H1 (cell line): ENCODE measurements around the gene IST1. TPM values are rescaled to one million over a fixed set of nuclear protein-coding genes. Genes with fewer than 3 reads are reported as not detected.

Experiments
- CTCF ChIA-PET: fragments of 300-600 bp; sonication (Branson Sonifier 250); formaldehyde crosslinking; loops from one replicate; lab custom pipeline; 2021; ENCODE audit not compliant: partially characterized antibody; lab: Charles Lee
- POLR2A ChIA-PET: fragments of 300-600 bp; sonication (Branson Sonifier 250); formaldehyde crosslinking; loops from one replicate; lab custom pipeline; 2021; ENCODE audit warnings: inconsistent platforms; ENCODE audit not compliant: partially characterized antibody; lab: Charles Lee
- DNase-seq, 2 experiments: peaks; one replicate each; pipeline versions ENCODE4 v3.0.0 to v3.0.0-alpha.2; 2010 to 2022; ENCODE audit warnings: low spot score in 2 of 2, low read depth in 1 of 2, mixed read lengths in 1 of 2
- FAIRE-seq: peaks from 2 replicates; lab custom pipeline; 2011; peaks lifted over from hg19 to GRCh38; lab: Jason Lieb, UNC
- H2AFZ ChIP-seq: 2 replicates; pipeline ENCODE4 v1.8.1; 2012; ENCODE audit warnings: low read length, inconsistent platforms
- H2AK5ac ChIP-seq: 2 replicates; pipeline ENCODE4 v1.6.1; 2013; ENCODE audit warnings: low read depth, low read length
- H2BK120ac ChIP-seq: replicated peaks from 2 replicates; pipeline ENCODE3; 2013; ENCODE audit warnings: low read depth, low read length, inconsistent platforms
- H2BK12ac ChIP-seq: 2 replicates; pipeline ENCODE4 v1.6.1; 2013; ENCODE audit warnings: low read depth, low read length
- H2BK15ac ChIP-seq: 2 replicates; pipeline ENCODE4 v1.6.1; 2013; ENCODE audit warnings: low read length
- H2BK20ac ChIP-seq: 2 replicates; pipeline ENCODE4 v1.6.1; 2013; ENCODE audit warnings: low read length
- H2BK5ac ChIP-seq: 2 replicates; pipeline ENCODE4 v1.6.1; 2013; ENCODE audit warnings: low read depth, low read length
- H3K14ac ChIP-seq: 2 replicates; pipeline ENCODE4 v1.6.1; 2013; ENCODE audit warnings: inconsistent platforms; ENCODE audit not compliant: insufficient read length
- H3K18ac ChIP-seq: 2 replicates; pipeline ENCODE4 v1.6.1; 2013; ENCODE audit warnings: low read length; ENCODE audit errors: extremely low read depth
- H3K23ac ChIP-seq: 2 replicates; pipeline ENCODE4 v1.6.1; 2013; ENCODE audit warnings: inconsistent platforms; ENCODE audit not compliant: insufficient read length
- H3K23me2 ChIP-seq: 2 replicates; pipeline ENCODE4 v1.6.1; 2013; ENCODE audit warnings: low read depth, low read length
- H3K27ac ChIP-seq: 2 replicates; pipeline ENCODE4 v1.6.1; 2011; ENCODE audit warnings: low read depth, low read length, inconsistent platforms
- H3K27me3 ChIP-seq, 4 experiments: replicated peaks in 1 of 4; 1 replicate in 1 of 4; 2 replicates in 3 of 4; pipeline versions ENCODE4 v1.6.1 to v1.8.1; 2011 to 2013; ENCODE audit warnings: low read length in 3 of 4, mild to moderate bottlenecking in 3 of 4, inconsistent platforms in 2 of 4, mixed read lengths in 2 of 4, moderate library complexity in 1 of 4; ENCODE audit not compliant: control insufficient read depth in 3 of 4, insufficient read depth in 3 of 4; ENCODE audit errors: extremely low read depth in 1 of 4
- H3K36me3 ChIP-seq, 4 experiments: 2 replicates each; pipeline versions ENCODE4 v1.6.1 to v1.8.1; 2011 to 2013; ENCODE audit warnings: mild to moderate bottlenecking in 4 of 4, low read length in 3 of 4, moderate library complexity in 2 of 4, control low read depth in 1 of 4, inconsistent platforms in 1 of 4; ENCODE audit not compliant: insufficient read depth in 4 of 4, control insufficient read depth in 2 of 4
- H3K4ac ChIP-seq: replicated peaks from 2 replicates; pipeline ENCODE3; 2013; ENCODE audit warnings: low read length, low read depth, mixed read lengths, inconsistent platforms; ENCODE audit not compliant: insufficient read length
- H3K4me1 ChIP-seq, 4 experiments: replicated peaks in 1 of 4; 1 replicate in 1 of 4; 2 replicates in 3 of 4; pipeline versions ENCODE4 v1.6.1 to v1.8.1; 2011 to 2013; ENCODE audit warnings: low read length in 3 of 4, inconsistent platforms in 2 of 4, mixed read lengths in 1 of 4; ENCODE audit not compliant: insufficient read depth in 4 of 4, control insufficient read depth in 3 of 4
- H3K4me2 ChIP-seq, 2 experiments: 2 replicates each; pipeline versions ENCODE4 v1.6.1 to v1.8.1; 2011 to 2013; ENCODE audit warnings: low read depth in 2 of 2, low read length in 2 of 2, control low read depth in 1 of 2, inconsistent platforms in 1 of 2, mild to moderate bottlenecking in 1 of 2; ENCODE audit not compliant: insufficient read depth in 1 of 2
- H3K4me3 ChIP-seq, 4 experiments: fragments of 200-600, 300-600 bp in 1 of 4; sonication (generic), shearing (Covaris generic), sonication (Bioruptor Twin) in 1 of 4; 2 replicates each; pipeline versions ENCODE4 v1.5.1 to v1.8.1; 2011 to 2016; ENCODE audit warnings: low read length in 4 of 4, low read depth in 3 of 4, control low read depth in 2 of 4, inconsistent platforms in 2 of 4, mild to moderate bottlenecking in 2 of 4, mixed read lengths in 1 of 4, moderate library complexity in 1 of 4; ENCODE audit not compliant: insufficient read depth in 2 of 4; ENCODE audit errors: extremely low read depth in 1 of 4
- H3K56ac ChIP-seq: replicated peaks from 2 replicates; pipeline ENCODE3; 2013; ENCODE audit warnings: low read depth, mild to moderate bottlenecking, mixed read lengths, low read length, inconsistent platforms; ENCODE audit not compliant: insufficient read length
- H3K79me1 ChIP-seq: 2 replicates; pipeline ENCODE4 v1.6.1; 2013; ENCODE audit warnings: low read depth, low read length, control low read depth
- H3K79me2 ChIP-seq, 2 experiments: 2 replicates each; pipeline versions ENCODE4 v1.6.1 to v1.8.1; 2012 to 2013; ENCODE audit warnings: low read length in 2 of 2, mild to moderate bottlenecking in 2 of 2, inconsistent platforms in 1 of 2; ENCODE audit not compliant: insufficient read depth in 2 of 2, control insufficient read depth in 1 of 2
- H3K9ac ChIP-seq, 4 experiments: replicated peaks in 1 of 4; 1 replicate in 1 of 4; 2 replicates in 3 of 4; pipeline versions ENCODE4 v1.6.1 to v1.8.1; 2011 to 2013; ENCODE audit warnings: low read depth in 3 of 4, low read length in 3 of 4, control low read depth in 2 of 4, mild to moderate bottlenecking in 2 of 4, moderate library complexity in 2 of 4, inconsistent platforms in 1 of 4; ENCODE audit errors: extremely low read depth in 1 of 4
- H3K9me3 ChIP-seq, 2 experiments: 2 replicates each; pipeline versions ENCODE4 v1.6.1 to v1.8.1; 2012 to 2013; ENCODE audit warnings: mild to moderate bottlenecking in 2 of 2, moderate library complexity in 2 of 2, control low read depth in 1 of 2, inconsistent platforms in 1 of 2, low read depth in 1 of 2, low read length in 1 of 2, mixed read lengths in 1 of 2; ENCODE audit not compliant: insufficient read depth in 2 of 2
- H4K20me1 ChIP-seq, 2 experiments: replicated peaks in 1 of 2; 2 replicates each; pipeline versions ENCODE3 to v1.8.1; 2011 to 2013; ENCODE audit warnings: inconsistent platforms in 2 of 2, low read length in 2 of 2, mild to moderate bottlenecking in 1 of 2; ENCODE audit not compliant: insufficient read depth in 2 of 2, control insufficient read depth in 1 of 2
- H4K5ac ChIP-seq: 2 replicates; pipeline ENCODE4 v1.6.1; 2013; ENCODE audit warnings: low read length, low read depth, mixed read lengths, inconsistent platforms; ENCODE audit not compliant: insufficient read length
- H4K8ac ChIP-seq: 2 replicates; pipeline ENCODE4 v1.8.0; 2013; ENCODE audit warnings: mild to moderate bottlenecking, moderate library complexity, low read length, inconsistent platforms; ENCODE audit not compliant: insufficient read depth; ENCODE audit errors: extremely low read depth
- H4K91ac ChIP-seq: replicated peaks from 2 replicates; pipeline ENCODE3; 2013; ENCODE audit warnings: low read length, mixed read lengths, inconsistent platforms; ENCODE audit not compliant: insufficient read length
- BCL11A ChIP-seq, 2 experiments: IDR thresholded peaks; one replicate each; pipeline ENCODE4 v1.6.1; 2011; ENCODE audit warnings: low read depth in 2 of 2, low read length in 2 of 2, mild to moderate bottlenecking in 2 of 2
- BRCA1 ChIP-seq: IDR thresholded peaks from 2 replicates; pipeline ENCODE4 v1.6.1; 2012; ENCODE audit warnings: low read depth, low read length, improper control_type of control experiment
- CBX5 ChIP-seq: fragments of 300-800, 300-1000 bp; sonication (generic); IDR thresholded peaks from 2 replicates; pipeline ENCODE4 v1.7.1; 2016; ENCODE audit warnings: antibody characterized with exemption, low read length, low read depth
- CBX8 ChIP-seq: fragments of 300-800, 300-1000 bp; sonication (generic); IDR thresholded peaks from 2 replicates; pipeline ENCODE4 v1.7.1; 2016; ENCODE audit warnings: low read depth, low read length, borderline replicate concordance
- CTCF ChIP-seq, 3 experiments: IDR thresholded peaks; 1 replicate in 2 of 3; 2 replicates in 1 of 3; pipeline versions ENCODE4 v1.5.1 to v1.6.1; 2011; ENCODE audit warnings: low read length in 3 of 3, mild to moderate bottlenecking in 3 of 3, inconsistent platforms in 2 of 3, low read depth in 1 of 3, moderate library complexity in 1 of 3; ENCODE audit not compliant: insufficient read depth in 1 of 3; ENCODE audit errors: control extremely low read depth in 1 of 3
- FOSL1 ChIP-seq: IDR thresholded peaks from 2 replicates; pipeline ENCODE4 v1.6.1; 2011; ENCODE audit warnings: mild to moderate bottlenecking, low read depth, low read length, moderate library complexity; ENCODE audit not compliant: insufficient read depth
- NANOG ChIP-seq: IDR thresholded peaks from 2 replicates; pipeline ENCODE4 v1.6.1; 2011; ENCODE audit warnings: low read length, low read depth, mild to moderate bottlenecking, inconsistent platforms; ENCODE audit not compliant: insufficient read depth, poor library complexity, severe bottlenecking
- RBBP5 ChIP-seq: IDR thresholded peaks from 2 replicates; pipeline ENCODE4 v1.7.1; 2012; ENCODE audit warnings: low read depth, mild to moderate bottlenecking, inconsistent platforms, low read length, moderate library complexity, borderline replicate concordance
- SP2 ChIP-seq: IDR thresholded peaks from 2 replicates; pipeline ENCODE4 v1.6.1; 2012; ENCODE audit warnings: mild to moderate bottlenecking, low read length, inconsistent platforms
- TAF7 ChIP-seq: optimal IDR thresholded peaks from 2 replicates; pipeline ENCODE3; 2011; ENCODE audit warnings: low read depth, mild to moderate bottlenecking, inconsistent platforms, low read length, moderate library complexity, borderline replicate concordance
- WGBS, 2 experiments: shearing (Covaris generic) in 1 of 2; methylation state at CpG; one replicate each; pipeline versions ENCODE4 v1.1.6 to v1.1.7; 2013 to 2015; ENCODE audit warnings: low lambda C conversion rate in 2 of 2, mixed read lengths in 2 of 2, inconsistent platforms in 1 of 2, low coverage in 1 of 2, missing lambda C conversion rate in 1 of 2; ENCODE audit not compliant: insufficient replicate concordance in 2 of 2, insufficient coverage in 1 of 2, insufficient read length in 1 of 2; ENCODE audit errors: extremely low coverage in 1 of 2, missing lambda C conversion rate in 1 of 2; 5-methylcytosine and 5-hydroxymethylcytosine counted together
- polyA plus RNA-seq, 7 experiments: library from polyadenylated mRNA; depleted of rRNA in 3 of 7; stranded (reverse) in 5 of 7; unstranded in 2 of 7; fragments of >200 nt in 5 of 7; fragments of 200-250 nt in 2 of 7; gene quantifications; 1 replicate in 5 of 7; 2 replicates in 1 of 7; 4 replicates in 1 of 7; pipeline versions ENCODE4 v1.2.1 to v1.2.3, GENCODE V29; 2011 to 2013; ENCODE audit warnings: missing spikeins in 2 of 7, mixed read lengths in 2 of 7
- total RNA-seq: library from RNA; stranded (reverse); fragmentation: NEBNext Ultra II Directional; extraction: Animal tissue kit (Norgen Biotek cat#: 25700); gene quantifications from 2 replicates; pipeline ENCODE4 v1.2.1, GENCODE V29; 2021

The IST1 gene
- total and polyA plus RNA-seq, 2 of the 8 experiments (the other 6 are each of a cell fraction or from before 2014, with no cell fraction given) = 190 to 248 TPM

- H3K23me2 ChIP-seq = no peaks in the 10 kb centered on the region
- no peaks in the 10 kb centered on the region for H4K20me1 ChIP-seq
- DNase-seq = no peak
- H3K9me3 ChIP-seq = no peaks in the 10 kb centered on the region
- H3K56ac ChIP-seq = no peak overlapping the region
- no peak overlapping the region for H2BK20ac ChIP-seq
- CTCF ChIA-PET = interaction anchor here (0.6 to 4.7 kb wide), 4 partner anchors 8 to 280 kb away, joined by 3 to 33 read pairs (median 3); no protein-coding TSS in a partner anchor
- H3K14ac ChIP-seq = no peak overlapping the region
- H4K8ac ChIP-seq = no peak overlapping the region
- no peak overlapping the region for H3K9ac ChIP-seq
- H3K79me2 ChIP-seq = no peaks in the 10 kb centered on the region
- no peak overlapping the region for H3K23ac ChIP-seq
- no peak overlapping the region for H2BK120ac ChIP-seq
- no peaks in the 10 kb centered on the region for H3K36me3 ChIP-seq
- no peak overlapping the region for H3K4me3 ChIP-seq
- H3K4me2 ChIP-seq = no peak overlapping the region
- 90% methylated on average over 15 of the region's 15 CpGs; no CpG with 5 or more reads in 1 of the 2 experiments for WGBS, 2 experiments
- H3K27ac ChIP-seq = no peak overlapping the region
- H3K4me1 ChIP-seq = no peaks in the 10 kb centered on the region
- H4K91ac ChIP-seq = no peak overlapping the region
- H3K4ac ChIP-seq = no peak overlapping the region
- FAIRE-seq = no peak
- no peak overlapping the region for H4K5ac ChIP-seq
- H3K79me1 ChIP-seq = no peaks in the 10 kb centered on the region
- H2BK12ac ChIP-seq = no peak overlapping the region
- H2BK15ac ChIP-seq = no peak overlapping the region
- no peak overlapping the region for H3K18ac ChIP-seq
- H2BK5ac ChIP-seq = no peak overlapping the region
- no peak overlapping the region for H2AFZ ChIP-seq
- POLR2A ChIA-PET = interaction anchor here (1.0 kb wide), 1 partner anchor 10 kb away, joined by 3 read pairs; no protein-coding TSS in a partner anchor
- no peaks in the 10 kb centered on the region; a peak in 1 of 7 replicates for H3K27me3 ChIP-seq
- no peak overlapping the region for H2AK5ac ChIP-seq
- TF ChIP-seq CBX5 (no peak), CBX8 (no peak), RBBP5 (no peak), FOSL1 (no peak), NANOG (no peak), SP2 (no peak), BCL11A (IDR thresholded peaks at IDR 0.05; ENCODE audit: low read depth in 2 of 2, low read length in 2 of 2) (no peak), BRCA1 (no peak), TAF7 (no peak), CTCF (IDR thresholded peaks at IDR 0.05; ENCODE audit: control extremely low read depth in 1 of 3, insufficient read depth in 1 of 3, low read depth in 1 of 3, low read length in 3 of 3) (no peak)
Measured at GRCh38 chr16:71974068-71974818, 78.9 kb downstream of the IST1 start.
